NOMO-1 treated with dmso at 0.1 percent for 144 hours (cell line): ENCODE measurements around the gene CD53.
A peak's percentile ranks its signal among the peaks of the same experiment; 100 is the strongest.
"Not testable (repeated sequence)": the region's sequence is repeated elsewhere in the genome, so short reads cannot be mapped to it uniquely, and the experiment has no call there.

Experiments used
- DNase-seq: peaks from one replicate; lab custom pipeline; 2025; ENCODE audit not compliant: unreplicated experiment; lab: John Stamatoyannopoulos, UW

Gene CD53

DNA sequence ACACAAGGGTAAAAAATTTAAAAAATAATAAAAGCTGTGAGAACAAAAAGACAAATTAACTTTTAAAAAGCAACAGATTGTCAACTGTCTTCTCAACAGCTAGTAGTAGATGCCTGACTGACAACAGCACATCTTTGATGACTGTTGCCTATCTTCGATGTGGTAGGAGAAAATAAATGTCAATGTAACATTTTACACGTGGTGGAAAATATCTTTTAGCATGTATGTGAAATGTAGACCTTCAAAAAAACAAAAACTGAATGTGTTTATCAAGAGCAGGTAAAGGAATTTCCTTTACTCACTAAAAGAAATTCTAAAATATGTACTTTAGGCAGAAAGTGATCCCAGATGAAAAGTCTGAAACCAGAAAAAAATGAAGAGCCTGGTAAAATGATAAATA is 42.9 kb downstream of the CD53 start:
- no peak for DNase-seq

DNA sequence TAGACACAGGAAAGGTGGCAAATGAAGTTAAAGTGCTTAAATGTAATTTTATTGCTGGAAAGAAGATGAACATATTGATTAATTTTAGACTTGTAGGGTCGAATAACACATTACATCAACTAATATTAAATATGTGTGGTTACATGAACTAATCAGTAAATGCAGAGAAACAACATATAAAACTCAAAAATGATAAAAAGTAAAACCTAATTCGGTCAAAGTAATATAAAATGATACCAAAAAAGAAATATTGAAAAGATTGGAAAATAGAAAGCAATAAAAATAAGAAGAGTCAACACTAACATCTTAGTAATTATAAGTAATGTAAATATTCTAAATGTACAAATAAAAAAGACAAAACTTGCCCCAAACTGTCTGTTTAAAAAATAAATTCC is 43.3 kb downstream of the CD53 start:
- no peak for DNase-seq

DNA sequence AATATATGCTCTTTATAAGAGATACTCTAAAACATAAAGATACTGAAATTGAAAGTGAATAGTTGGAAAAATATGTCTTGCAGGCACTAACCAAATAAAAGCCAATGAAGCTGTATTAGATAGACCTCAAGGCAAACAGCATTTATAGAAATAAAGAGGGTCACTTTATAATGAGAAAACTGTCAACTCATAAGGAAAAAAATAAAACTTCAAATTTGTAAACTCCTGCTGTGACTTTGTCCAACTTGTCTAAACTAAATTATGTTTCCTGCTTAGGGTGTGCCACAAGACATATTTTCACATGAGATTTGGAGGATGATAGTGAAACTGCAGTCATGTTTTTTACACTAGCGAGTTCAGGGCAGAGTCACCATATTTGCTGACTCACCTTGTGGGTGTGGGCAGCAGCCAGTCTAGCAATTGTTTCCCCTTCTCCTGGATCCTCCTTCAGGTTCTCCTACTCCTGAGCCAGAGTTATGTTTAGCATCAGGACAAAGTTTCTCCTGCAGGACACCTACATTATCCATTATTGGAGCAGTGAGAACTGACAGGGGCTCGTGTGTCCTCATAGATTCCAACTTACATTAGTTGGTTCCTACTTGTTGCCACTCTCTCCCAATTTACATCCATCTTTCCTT is 43.8 kb downstream of the CD53 start:
- peak; percentile 20 for DNase-seq

DNA sequence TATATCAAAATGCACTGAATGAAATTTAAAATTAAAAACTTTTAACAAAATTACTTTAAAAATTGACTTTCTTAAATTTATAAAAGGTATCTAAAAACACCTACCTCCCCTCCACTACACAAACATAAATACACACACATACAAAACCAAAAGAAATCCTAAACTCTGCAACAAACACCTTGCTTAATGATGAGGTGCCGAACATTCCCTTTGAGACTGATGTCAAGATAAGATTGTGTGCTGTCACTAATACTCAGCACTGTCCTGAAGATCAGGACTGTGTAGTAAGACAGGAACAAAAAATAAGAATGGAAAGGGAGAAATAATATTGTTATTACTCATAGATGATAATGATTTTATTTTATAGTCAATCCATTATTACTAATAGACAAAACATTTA is 45.1 kb downstream of the CD53 start:
- DNase-seq = no peak

DNA sequence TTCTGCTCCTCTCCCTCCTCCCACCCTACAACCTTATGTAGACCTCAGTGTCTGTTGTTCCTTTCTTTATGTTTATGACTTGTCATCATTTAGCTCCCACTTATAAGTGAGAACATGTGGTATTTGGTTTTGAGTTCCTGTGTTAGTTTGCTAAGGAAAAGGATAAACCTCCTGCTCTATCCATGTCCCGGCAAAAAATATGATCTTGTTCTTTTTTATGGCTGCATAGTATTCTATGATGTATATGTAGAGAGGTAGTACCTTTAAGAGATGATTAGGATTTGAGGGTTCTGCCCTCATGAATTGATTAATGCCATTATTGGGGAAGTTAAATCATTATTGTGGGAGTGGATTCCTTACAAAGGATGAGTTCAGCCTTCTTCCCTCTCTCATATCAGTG is 49.0 kb downstream of the CD53 start:
- DNase-seq = no peak

DNA sequence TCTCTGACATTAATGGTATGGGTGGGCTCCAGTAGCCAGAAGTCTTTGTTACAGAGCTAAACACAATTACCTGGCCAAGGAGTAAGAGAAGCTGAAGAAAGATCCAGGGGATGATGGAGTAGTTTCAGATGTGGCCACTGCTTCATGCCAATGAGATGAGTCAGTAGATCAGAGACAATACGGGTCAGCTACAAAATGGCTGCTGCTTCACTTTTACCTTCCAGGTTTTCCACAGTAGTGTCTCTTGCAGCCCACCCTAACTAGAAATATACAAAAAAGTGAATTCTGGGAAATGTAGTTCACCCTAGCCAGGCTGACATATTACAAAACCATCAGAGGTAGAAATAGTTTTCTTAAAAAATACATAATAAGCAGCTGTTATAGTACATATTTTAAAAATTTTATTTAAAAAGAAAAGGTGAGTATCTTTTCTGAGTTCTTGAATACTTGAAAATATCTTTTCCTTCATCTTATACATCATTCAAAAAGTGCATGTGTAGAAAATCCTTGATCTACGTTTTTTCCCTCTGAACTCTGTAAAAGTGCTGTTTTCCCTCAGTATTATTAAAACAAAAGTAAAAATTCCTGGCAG is 54.6 kb downstream of the CD53 start:
- no peak for DNase-seq

DNA sequence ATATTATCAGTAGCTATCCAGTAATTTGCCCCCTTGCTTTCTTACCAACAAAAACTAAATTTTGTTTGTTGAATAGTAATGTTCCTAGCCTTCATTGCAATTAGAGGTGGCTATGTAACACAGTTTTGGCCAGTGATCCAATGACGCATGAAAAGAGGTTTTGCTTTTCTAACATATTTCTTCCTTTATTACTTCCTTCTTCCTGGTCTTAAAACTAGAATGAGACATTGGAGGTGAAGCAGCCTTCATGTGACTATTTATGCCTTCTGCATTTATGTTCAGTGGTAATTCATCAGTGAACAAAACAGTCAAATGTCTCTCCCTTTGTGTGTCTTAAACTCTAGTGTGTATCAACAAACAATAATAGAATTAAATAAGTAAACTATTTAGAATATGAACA is 55.2 kb downstream of the CD53 start:
- peak; percentile 54 for DNase-seq

DNA sequence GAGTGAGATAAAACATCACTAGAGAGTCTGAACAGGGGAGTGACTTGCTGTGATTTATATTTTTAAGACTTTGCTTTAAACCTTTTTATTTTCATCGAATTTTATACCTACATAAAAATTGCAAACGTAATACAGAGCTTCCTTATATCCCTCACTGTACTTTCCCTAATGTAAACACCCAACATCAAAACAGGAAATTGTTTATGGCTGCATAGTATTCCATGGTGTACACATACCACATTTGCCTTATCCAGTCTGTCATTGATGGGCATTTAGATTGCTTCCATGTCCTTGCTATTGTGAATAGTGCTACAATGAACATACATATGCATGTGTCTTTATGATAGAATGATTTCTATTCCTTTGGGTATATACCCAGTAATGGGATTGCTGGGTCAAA is 56.0 kb downstream of the CD53 start:
- no peak for DNase-seq

DNA sequence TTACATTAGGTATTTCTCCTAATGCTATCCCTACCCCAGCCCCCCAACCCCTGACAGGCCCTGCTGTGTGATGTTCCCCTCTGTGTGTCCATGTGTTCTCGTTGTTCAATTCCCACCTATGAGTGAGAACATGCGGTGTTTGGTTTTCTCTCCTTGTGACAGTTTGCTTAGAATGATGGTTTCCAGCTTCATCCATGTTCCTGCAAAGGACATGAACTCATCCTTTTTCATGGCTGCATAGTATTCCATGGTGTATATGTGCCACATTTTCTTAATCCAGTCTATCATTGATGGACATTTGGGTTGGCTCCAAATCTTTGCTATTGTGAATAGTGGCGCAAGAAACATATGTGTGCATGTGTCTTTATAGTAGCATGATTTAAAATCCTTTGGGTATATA is 58.1 kb downstream of the CD53 start:
- not testable (repeated sequence) for DNase-seq

DNA sequence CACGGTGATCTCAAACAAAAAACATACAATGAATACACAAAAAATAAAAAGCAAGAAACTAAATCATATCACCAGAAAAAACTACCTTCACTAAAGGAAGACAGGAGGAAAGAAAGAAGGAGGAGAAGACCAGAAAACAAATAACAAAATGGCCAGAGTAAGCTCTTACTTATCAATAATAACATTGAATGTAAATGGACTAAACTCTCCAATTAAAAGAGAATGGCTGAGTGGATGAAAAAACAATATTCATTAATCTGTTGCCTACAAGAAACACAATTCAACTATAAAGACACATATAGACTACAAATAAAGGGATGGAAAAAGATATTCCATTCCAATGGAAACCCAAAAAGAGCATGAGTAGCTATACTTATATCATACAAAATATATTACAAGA is 63.6 kb downstream of the CD53 start:
- no peak for DNase-seq

DNA sequence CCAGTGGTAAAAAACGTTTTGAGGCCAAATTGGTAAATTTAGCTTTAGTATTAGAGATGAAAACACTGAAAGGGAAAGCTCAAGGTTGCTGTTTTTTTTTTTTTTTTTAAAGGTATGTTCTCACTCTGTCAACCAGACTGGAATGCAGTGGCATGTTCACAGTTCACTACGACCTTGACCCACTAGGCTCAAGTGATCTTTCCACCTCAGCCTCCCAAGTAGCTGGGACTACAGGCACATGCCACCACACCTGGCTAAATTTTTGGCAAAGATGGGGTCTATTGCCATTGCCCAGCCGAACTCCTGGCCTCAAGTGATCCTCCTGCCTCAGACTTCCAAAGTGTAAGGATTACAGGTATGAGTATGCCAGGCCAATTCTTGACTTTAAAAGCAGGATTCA is 71.9 kb downstream of the CD53 start:
- DNase-seq = no peak

DNA sequence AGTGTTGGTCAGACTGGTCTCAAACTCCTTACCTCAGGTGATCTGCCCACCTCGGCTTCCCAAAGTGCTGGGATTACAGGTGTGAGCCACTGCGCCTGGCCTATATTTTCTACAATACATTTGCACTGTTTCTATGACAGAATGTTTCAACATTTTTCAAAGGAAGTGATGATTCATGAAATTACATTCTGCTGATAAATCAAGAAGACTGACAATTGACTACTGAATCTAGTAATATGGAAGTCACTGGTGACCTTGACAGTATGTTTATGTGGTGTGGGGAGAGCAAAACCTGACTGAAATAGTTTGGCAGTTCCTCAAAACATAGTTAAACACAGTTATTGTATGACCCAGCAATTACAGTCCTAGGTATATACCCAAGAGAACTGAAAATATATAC is 72.7 kb downstream of the CD53 start:
- no peak for DNase-seq

DNA sequence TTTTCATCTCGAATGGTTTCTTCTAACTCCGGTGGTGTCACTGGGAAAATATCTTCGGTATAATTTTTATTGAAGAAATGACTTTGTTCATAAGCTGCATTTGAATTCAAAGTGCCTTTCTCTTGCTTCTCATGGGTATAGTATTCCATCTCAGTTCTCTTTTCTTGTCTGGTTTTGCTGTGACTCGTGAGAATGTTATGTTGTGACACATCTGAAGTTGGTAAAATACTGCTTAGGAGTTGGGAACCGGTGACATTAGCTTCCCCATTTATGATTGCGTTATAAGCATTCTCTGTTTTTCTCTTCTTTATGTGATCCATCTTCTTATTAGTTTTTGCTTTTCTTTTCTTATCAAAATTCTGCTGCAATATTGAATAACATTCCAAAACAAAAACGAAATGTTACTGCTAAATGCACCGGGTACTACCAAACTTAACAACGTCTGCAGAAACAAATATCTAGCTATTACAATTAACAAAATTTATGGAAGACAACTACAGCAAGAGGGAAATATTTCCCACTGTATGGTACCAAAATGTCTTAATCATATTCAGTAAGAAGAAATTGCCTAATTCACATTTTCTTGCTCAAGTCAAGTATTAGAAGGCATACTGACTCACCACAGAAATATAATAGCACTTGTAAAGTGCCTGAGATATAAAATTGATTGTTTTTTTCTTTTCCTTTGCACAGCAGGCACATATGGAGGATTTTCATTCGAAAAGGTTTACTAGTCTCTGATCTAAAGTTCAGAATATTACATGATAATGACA is 75.3 kb downstream of the CD53 start:
- no peak for DNase-seq
